H9 (cell line): ENCODE measurements around the gene GRIK1. TPM values are rescaled to one million over a fixed set of nuclear protein-coding genes. Genes with fewer than 3 reads are reported as not detected.

Source experiments
- DNase-seq: peaks from one replicate; pipeline ENCODE4 v3.0.0-alpha.2; 2017
- H2AFZ ChIP-seq: one replicate; pipeline ENCODE4 v1.6.1; 2013; ENCODE audit warnings: mild to moderate bottlenecking, low read length, control low read depth, moderate library complexity
- H2AK5ac ChIP-seq: 2 replicates; pipeline ENCODE4 v1.6.1; 2013; ENCODE audit warnings: low read length, control low read depth, mixed read lengths; ENCODE audit not compliant: insufficient read length
- H2BK120ac ChIP-seq: one replicate; pipeline ENCODE4 v1.6.1; 2013; ENCODE audit warnings: low read depth, mild to moderate bottlenecking, low read length, control low read depth, inconsistent platforms; ENCODE audit not compliant: poor library complexity, severe bottlenecking
- H2BK12ac ChIP-seq: 2 replicates; pipeline ENCODE4 v1.6.1; 2013; ENCODE audit warnings: low read length, control low read depth, mixed read lengths, low read depth; ENCODE audit not compliant: insufficient read length
- H2BK15ac ChIP-seq: 2 replicates; pipeline ENCODE4 v1.6.1; 2013; ENCODE audit warnings: low read depth, low read length, control low read depth
- H2BK20ac ChIP-seq: one replicate; pipeline ENCODE4 v1.6.1; 2013; ENCODE audit warnings: low read depth, mild to moderate bottlenecking, low read length, control low read depth, inconsistent platforms; ENCODE audit not compliant: poor library complexity, severe bottlenecking
- H2BK5ac ChIP-seq: 2 replicates; pipeline ENCODE4 v1.6.1; 2013; ENCODE audit warnings: low read length, control low read depth, mixed read lengths; ENCODE audit not compliant: insufficient read length
- H3K14ac ChIP-seq: 2 replicates; pipeline ENCODE4 v1.6.1; 2013; ENCODE audit warnings: low read length, control low read depth; ENCODE audit not compliant: insufficient read depth
- H3K18ac ChIP-seq: 2 replicates; pipeline ENCODE4 v1.6.1; 2013; ENCODE audit warnings: low read depth, mild to moderate bottlenecking, mixed read lengths, low read length, control low read depth; ENCODE audit not compliant: insufficient read length
- H3K23ac ChIP-seq: 2 replicates; pipeline ENCODE4 v1.6.1; 2013; ENCODE audit warnings: low read length, control low read depth, mixed read lengths, low read depth; ENCODE audit not compliant: insufficient read length
- H3K23me2 ChIP-seq: 2 replicates; pipeline ENCODE4 v1.6.1; 2013; ENCODE audit warnings: low read depth, mild to moderate bottlenecking, mixed read lengths, low read length, control low read depth; ENCODE audit not compliant: insufficient read length, poor library complexity, severe bottlenecking
- H3K27ac ChIP-seq: 2 replicates; pipeline ENCODE4 v1.5.1; 2013; ENCODE audit warnings: low read length, control low read depth, mixed read lengths, low read depth; ENCODE audit not compliant: insufficient read length
- H3K27me3 ChIP-seq: 2 replicates; pipeline ENCODE4 v1.6.1; 2013; ENCODE audit warnings: low read length, control low read depth, inconsistent platforms; ENCODE audit not compliant: insufficient read depth
- H3K4ac ChIP-seq: 2 replicates; pipeline ENCODE4 v1.6.1; 2013; ENCODE audit warnings: low read depth, mild to moderate bottlenecking, control low read depth, inconsistent platforms, low read length, moderate library complexity
- H3K4me1 ChIP-seq: 2 replicates; pipeline ENCODE4 v1.6.1; 2013; ENCODE audit warnings: low read length, control low read depth, inconsistent platforms; ENCODE audit not compliant: insufficient read depth
- H3K4me2 ChIP-seq: 2 replicates; pipeline ENCODE4 v1.6.1; 2013; ENCODE audit warnings: low read length, control low read depth, mixed read lengths; ENCODE audit not compliant: insufficient read length, insufficient read depth
- H3K56ac ChIP-seq: 2 replicates; pipeline ENCODE4 v1.6.1; 2013; ENCODE audit warnings: low read depth, mild to moderate bottlenecking, mixed read lengths, low read length, control low read depth; ENCODE audit not compliant: insufficient read length
- H3K79me1 ChIP-seq: 2 replicates; pipeline ENCODE4 v1.6.1; 2013; ENCODE audit warnings: low read depth, mild to moderate bottlenecking, moderate library complexity, low read length, control low read depth, inconsistent platforms; ENCODE audit not compliant: insufficient read depth, poor library complexity, severe bottlenecking
- H3K79me2 ChIP-seq: 2 replicates; pipeline ENCODE4 v1.6.1; 2013; ENCODE audit warnings: low read length, control low read depth, inconsistent platforms; ENCODE audit not compliant: insufficient read depth
- H3K9ac ChIP-seq: 2 replicates; pipeline ENCODE4 v1.6.1; 2013; ENCODE audit warnings: low read length, control low read depth, mixed read lengths; ENCODE audit not compliant: insufficient read length; ENCODE audit errors: extremely low read depth
- H3K9me3 ChIP-seq: one replicate; pipeline ENCODE4 v1.6.1; 2013; ENCODE audit warnings: low read depth, low read length, inconsistent platforms; ENCODE audit not compliant: control insufficient read depth
- H3T11ph ChIP-seq: one replicate; pipeline ENCODE4 v1.6.1; 2013; ENCODE audit warnings: mild to moderate bottlenecking, low read length, control low read depth, inconsistent platforms
- H4K20me1 ChIP-seq: one replicate; pipeline ENCODE4 v1.6.1; 2013; ENCODE audit not compliant: control insufficient read depth, insufficient read length, insufficient read depth
- H4K5ac ChIP-seq: 2 replicates; pipeline ENCODE4 v1.6.1; 2013; ENCODE audit warnings: low read depth, mild to moderate bottlenecking, mixed read lengths, low read length, control low read depth; ENCODE audit not compliant: insufficient read length
- H4K8ac ChIP-seq: replicated peaks from 2 replicates; pipeline ENCODE4 v1.6.1; 2013; ENCODE audit warnings: low read length, control low read depth, mixed read lengths, low read depth; ENCODE audit not compliant: insufficient read length
- H4K91ac ChIP-seq: 2 replicates; pipeline ENCODE4 v1.6.1; 2013; ENCODE audit warnings: low read depth, mild to moderate bottlenecking, moderate library complexity, mixed read lengths, low read length, control low read depth; ENCODE audit not compliant: insufficient read length
- H3K27ac Mint-ChIP-seq, 3 experiments: 2 replicates in 2 of 3; 3 replicates in 1 of 3; pipeline ENCODE4 v1.8.0; 2020 to 2021; ENCODE audit warnings: mixed read lengths in 3 of 3, mild to moderate bottlenecking in 1 of 3, moderate library complexity in 1 of 3
- H3K27me3 Mint-ChIP-seq: 2 replicates; pipeline ENCODE4 v1.8.0; 2021; ENCODE audit warnings: low read depth, mild to moderate bottlenecking, moderate library complexity, mixed read lengths
- H3K36me3 Mint-ChIP-seq, 3 experiments: 2 replicates in 2 of 3; 3 replicates in 1 of 3; pipeline ENCODE4 v1.8.0; 2020 to 2021; ENCODE audit warnings: low read depth in 3 of 3, mixed read lengths in 3 of 3; ENCODE audit not compliant: insufficient read depth in 1 of 3
- H3K4me1 Mint-ChIP-seq, 2 experiments: 2 replicates each; pipeline ENCODE4 v1.8.0; 2020; ENCODE audit warnings: mixed read lengths in 2 of 2
- H3K4me3 Mint-ChIP-seq, 2 experiments: 2 replicates in 1 of 2; 3 replicates in 1 of 2; pipeline ENCODE4 v1.8.0; 2020 to 2021; ENCODE audit warnings: mild to moderate bottlenecking in 2 of 2, mixed read lengths in 2 of 2, moderate library complexity in 1 of 2
- H3K9me3 Mint-ChIP-seq, 2 experiments: 2 replicates in 1 of 2; 3 replicates in 1 of 2; pipeline ENCODE4 v1.8.0; 2020; ENCODE audit warnings: mild to moderate bottlenecking in 2 of 2, mixed read lengths in 2 of 2, moderate library complexity in 1 of 2
- CTCF ChIP-seq: fragments of 200-600 bp; sonication (generic); conservative IDR thresholded peaks from 3 replicates; pipeline ENCODE4 v1.8.0; 2021; ENCODE audit warnings: antibody characterized with exemption, mild to moderate bottlenecking
- total RNA-seq: library from RNA; stranded (reverse); gene quantifications from 2 replicates; pipeline ENCODE4 v1.2.1, GENCODE V29; 2021

GRIK1 gene
- total RNA-seq, 1 experiment from 2014 or later = not detected

GRCh38 chr21:29822064-29822463 lies 117.7 kb downstream of the GRIK1 start:
- H3K9me3 ChIP-seq = no peaks in the 10 kb centered on the region
- no peak overlapping the region for H3K9ac ChIP-seq
- no peaks in the 10 kb centered on the region; the same call in 1 of the 2 replicates for H3K4me1 ChIP-seq
- no peak overlapping the region for H4K91ac ChIP-seq
- no peak overlapping the region for H3K4ac ChIP-seq
- H3K79me2 ChIP-seq = no peaks in the 10 kb centered on the region
- H2BK5ac ChIP-seq = no peak overlapping the region
- H3K4me2 ChIP-seq = no peak overlapping the region
- H3K4me1 Mint-ChIP-seq = peaks cover 4 to 12% of the 10 kb centered on the region in 2 experiments
- H4K20me1 ChIP-seq = no peaks in the 10 kb centered on the region
- H3K18ac ChIP-seq = no peak overlapping the region
- H3K27me3 Mint-ChIP-seq = no peaks in the 10 kb centered on the region
- no peak for TF ChIP-seq CTCF
- no peak overlapping the region for H3T11ph ChIP-seq
- H3K27ac ChIP-seq = no peak overlapping the region
- H2AK5ac ChIP-seq = no peak overlapping the region
- no peak overlapping the region for H4K5ac ChIP-seq
- no peaks in the 10 kb centered on the region for H3K79me1 ChIP-seq
- no peak overlapping the region for H3K27ac Mint-ChIP-seq
- H3K56ac ChIP-seq = no peak overlapping the region
- H4K8ac ChIP-seq = no peak overlapping the region
- H3K36me3 Mint-ChIP-seq = no peaks in the 10 kb centered on the region
- no peak overlapping the region for H2BK120ac ChIP-seq
- no peak overlapping the region for H3K14ac ChIP-seq
- no peak overlapping the region for H3K4me3 Mint-ChIP-seq
- no peak for DNase-seq
- no peak overlapping the region for H2BK15ac ChIP-seq
- no peaks in the 10 kb centered on the region for H3K9me3 Mint-ChIP-seq
- no peak overlapping the region for H3K23ac ChIP-seq
- no peak overlapping the region for H2BK12ac ChIP-seq
- H3K27me3 ChIP-seq = no peaks in the 10 kb centered on the region
- H2BK20ac ChIP-seq = no peak overlapping the region
- no peak overlapping the region for H2AFZ ChIP-seq
- no peaks in the 10 kb centered on the region for H3K23me2 ChIP-seq
